ENCODE measurements around the gene GLT6D1. TPM values are rescaled to one million over a fixed set of nuclear protein-coding genes. Genes with fewer than 3 reads are reported as not detected.

The GLT6D1 gene
- total RNA-seq, 4 donors from 2014 or later, result not detected

DNA sequence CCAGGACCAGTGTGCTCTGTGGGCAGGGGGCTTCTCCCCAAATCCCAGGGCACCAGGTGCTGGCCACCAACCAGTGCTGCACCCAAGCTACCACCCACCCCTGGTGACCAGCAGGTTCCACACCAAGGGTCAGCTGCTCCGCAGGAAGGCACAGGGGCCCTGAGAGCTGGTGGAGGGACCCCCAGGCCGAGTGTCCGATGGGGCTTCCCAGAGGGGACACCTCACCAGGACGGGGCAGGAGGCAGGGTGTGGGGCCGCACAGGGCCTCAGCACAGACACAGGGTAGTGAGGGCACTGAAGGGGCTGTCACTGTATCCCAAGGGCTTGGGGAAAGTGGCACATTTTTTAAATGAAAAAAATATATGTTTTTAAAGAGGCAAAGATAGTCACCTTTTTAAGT, 41.8 kb upstream of the GLT6D1 start:
- TF ChIP-seq, protein P1, sequence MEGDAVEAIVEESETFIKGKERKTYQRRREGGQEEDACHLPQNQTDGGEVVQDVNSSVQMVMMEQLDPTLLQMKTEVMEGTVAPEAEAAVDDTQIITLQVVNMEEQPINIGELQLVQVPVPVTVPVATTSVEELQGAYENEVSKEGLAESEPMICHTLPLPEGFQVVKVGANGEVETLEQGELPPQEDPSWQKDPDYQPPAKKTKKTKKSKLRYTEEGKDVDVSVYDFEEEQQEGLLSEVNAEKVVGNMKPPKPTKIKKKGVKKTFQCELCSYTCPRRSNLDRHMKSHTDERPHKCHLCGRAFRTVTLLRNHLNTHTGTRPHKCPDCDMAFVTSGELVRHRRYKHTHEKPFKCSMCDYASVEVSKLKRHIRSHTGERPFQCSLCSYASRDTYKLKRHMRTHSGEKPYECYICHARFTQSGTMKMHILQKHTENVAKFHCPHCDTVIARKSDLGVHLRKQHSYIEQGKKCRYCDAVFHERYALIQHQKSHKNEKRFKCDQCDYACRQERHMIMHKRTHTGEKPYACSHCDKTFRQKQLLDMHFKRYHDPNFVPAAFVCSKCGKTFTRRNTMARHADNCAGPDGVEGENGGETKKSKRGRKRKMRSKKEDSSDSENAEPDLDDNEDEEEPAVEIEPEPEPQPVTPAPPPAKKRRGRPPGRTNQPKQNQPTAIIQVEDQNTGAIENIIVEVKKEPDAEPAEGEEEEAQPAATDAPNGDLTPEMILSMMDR (IDR thresholded peaks at IDR 0.05), result no peak
- Histone ChIP-seq H3K36me3 (no peaks in the 10 kb centered on the region), H3K27ac (no peak overlapping the region), H3K4me1 (no peaks in the 10 kb centered on the region), H3K4me3 (replicated peaks in 1 of 3) (no peak overlapping the region), H3K9me3 (no peaks in the 10 kb centered on the region), H3K27me3 (no peaks in the 10 kb centered on the region)
- intact Hi-C loops (cut with DNase I), result no loop called here
- no peak for DNase-seq
- whole genome bisulfite sequencing, 2 donors, result 84 to 91% methylated on average over 5 of the region's 5 CpGs

DNA sequence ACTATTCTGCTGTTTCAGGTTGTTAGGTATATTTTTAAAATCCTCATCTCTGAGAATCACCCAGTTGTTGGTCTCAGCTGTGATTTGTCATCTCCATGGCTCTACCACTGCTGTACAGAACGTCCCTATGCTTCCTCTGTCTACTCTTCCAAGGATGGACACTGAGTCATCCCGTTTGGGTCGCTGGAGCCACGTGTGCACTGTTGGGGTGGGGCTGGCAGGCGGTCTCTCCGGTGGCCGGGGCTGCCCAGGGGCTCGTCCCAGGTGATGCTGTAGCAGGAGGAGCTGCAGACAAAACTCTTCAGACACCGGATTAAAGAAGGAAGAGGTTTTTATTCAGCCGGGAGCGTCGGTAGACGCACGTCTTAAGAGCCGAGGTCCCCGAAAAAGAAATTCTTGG, 40.7 kb upstream of the GLT6D1 start:
- Histone ChIP-seq H3K36me3 (no peaks in the 10 kb centered on the region), H3K9me3 (no peaks in the 10 kb centered on the region), H3K4me3 (replicated peaks in 1 of 3) (no peak overlapping the region), H3K27me3 (no peaks in the 10 kb centered on the region), H3K27ac (no peak overlapping the region), H3K4me1 (no peaks in the 10 kb centered on the region)
- DNase-seq, result no peak
- TF ChIP-seq POLR2A (IDR thresholded peaks at IDR 0.05), result no peak
- TF ChIP-seq, protein P1 (IDR thresholded peaks at IDR 0.05), result no peak
- intact Hi-C loops (cut with DNase I), result no loop called here
- 67 to 71% methylated on average over 16 of the region's 16 CpGs for whole genome bisulfite sequencing, 2 donors

DNA sequence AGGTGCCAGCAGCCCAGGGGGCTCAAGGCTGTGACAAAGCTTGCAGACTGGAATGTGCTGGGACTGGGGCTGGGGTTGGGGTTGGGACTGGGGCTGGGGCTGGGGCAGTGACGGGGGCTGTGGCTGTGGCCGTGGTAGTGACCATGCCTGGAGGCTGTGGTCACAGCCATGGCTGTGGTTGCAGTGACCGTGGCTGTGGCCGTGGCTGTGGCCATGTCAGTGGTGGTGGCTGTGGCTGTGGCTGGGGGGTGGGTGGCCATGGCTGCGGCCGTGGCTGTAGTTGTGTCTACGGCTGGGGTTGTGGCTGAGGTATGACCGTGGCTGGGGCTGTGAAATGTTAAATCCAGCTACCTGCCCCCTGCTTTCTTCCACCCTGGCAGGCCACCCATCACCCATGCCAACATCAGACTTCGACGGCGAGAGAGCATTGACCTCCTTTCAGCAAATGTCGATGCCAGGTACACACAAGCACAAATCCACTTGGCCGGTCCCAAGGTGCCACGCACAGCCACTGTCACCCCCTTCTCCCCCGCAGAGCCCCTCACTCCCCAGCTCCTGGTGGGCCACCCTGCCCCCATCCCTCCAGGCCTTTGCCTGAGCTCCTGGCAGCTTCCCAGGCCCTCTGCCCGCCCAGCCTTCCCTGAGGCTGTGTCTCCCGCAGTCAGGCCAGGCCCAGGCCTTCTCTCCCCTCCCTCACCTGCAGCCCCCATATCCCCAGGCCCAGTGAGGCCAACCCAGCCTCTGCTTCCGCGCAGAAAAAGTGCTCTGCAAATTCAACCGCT, 39.1 kb upstream of the GLT6D1 start:
- Histone ChIP-seq H3K4me3 (replicated peaks in 1 of 3) (no peak overlapping the region), H3K27me3 (no peaks in the 10 kb centered on the region), H3K27ac (no peak overlapping the region), H3K36me3 (no peaks in the 10 kb centered on the region), H3K4me1 (no peaks in the 10 kb centered on the region), H3K9me3 (no peaks in the 10 kb centered on the region)
- DNase-seq, result no peak
- intact Hi-C loops (cut with DNase I), result no loop called here
- TF ChIP-seq, protein P1 (IDR thresholded peaks at IDR 0.05), result no peak
- TF ChIP-seq POLR2A (IDR thresholded peaks at IDR 0.05), result no peak
- 92% methylated on average over 16 to 18 of the region's 20 CpGs for WGBS, 2 donors

DNA sequence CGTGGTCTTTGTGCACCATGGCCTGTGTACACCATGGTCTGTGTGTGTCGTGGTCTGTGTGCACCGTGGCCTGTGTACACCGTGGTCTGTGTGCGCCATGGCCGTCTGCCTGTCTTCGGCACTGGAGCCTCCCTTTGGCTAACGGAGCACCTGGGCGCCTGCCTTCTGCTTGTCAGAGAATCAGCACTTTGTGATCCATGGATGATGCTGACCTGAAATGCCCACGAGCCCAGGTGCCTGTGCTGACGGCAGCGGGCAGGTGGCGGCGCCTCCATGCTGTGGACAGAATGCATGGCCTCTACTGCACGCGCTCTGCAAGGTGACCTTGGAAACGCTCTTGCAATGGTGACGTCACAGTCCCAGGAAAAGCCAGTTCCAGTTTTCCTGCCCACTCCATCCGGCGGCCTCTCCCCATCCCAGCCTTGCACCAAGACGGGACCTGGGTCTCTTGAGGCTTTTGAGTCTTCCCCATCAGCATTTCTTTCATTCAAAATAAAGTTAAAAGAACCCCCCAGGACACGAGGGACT, 38.4 kb upstream of the GLT6D1 start:
- Histone ChIP-seq H3K36me3 (no peaks in the 10 kb centered on the region), H3K27ac (no peak overlapping the region)

DNA sequence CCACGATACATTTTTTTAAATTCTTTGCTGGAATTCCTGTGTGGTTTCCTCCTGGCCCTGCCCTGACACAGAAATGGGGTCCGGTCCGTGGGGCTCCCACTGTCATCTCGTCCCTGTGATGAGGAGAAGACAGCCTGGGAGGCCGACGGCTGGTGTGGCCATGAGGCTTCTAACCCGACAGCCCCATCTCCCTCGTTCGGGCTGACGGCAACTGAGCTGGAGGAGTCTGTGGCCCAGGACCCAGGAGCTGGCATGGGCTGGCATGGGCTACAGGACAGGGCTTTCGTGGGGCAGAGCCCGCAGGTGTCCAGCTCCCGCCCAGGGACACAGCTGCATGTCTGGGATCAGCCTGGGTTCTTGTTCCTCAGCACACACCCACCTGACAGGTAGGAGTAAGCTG, 37.6 kb upstream of the GLT6D1 start:
- Histone ChIP-seq H3K9me3 (no peaks in the 10 kb centered on the region), H3K4me3 (replicated peaks in 1 of 3) (no peak overlapping the region), H3K4me1 (no peaks in the 10 kb centered on the region), H3K27ac (no peak overlapping the region), H3K27me3 (no peaks in the 10 kb centered on the region), H3K36me3 (no peaks in the 10 kb centered on the region)
- WGBS, 2 donors, result 83% methylated on average over 7 of the region's 13 CpGs
- DNase-seq, result no peak
- intact Hi-C loops (cut with DNase I), result no loop called here
- no peak for TF ChIP-seq POLR2A (IDR thresholded peaks at IDR 0.05)
- TF ChIP-seq, protein P1 (IDR thresholded peaks at IDR 0.05), result no peak

More for the DNA sequence above, 38.4 kb upstream of the GLT6D1 start:
- intact Hi-C loops (cut with DNase I), result no loop called here
- Histone ChIP-seq H3K4me3 (replicated peaks in 1 of 3) (no peak overlapping the region), H3K9me3 (no peaks in the 10 kb centered on the region), H3K27me3 (no peaks in the 10 kb centered on the region), H3K4me1 (no peaks in the 10 kb centered on the region)
- WGBS, 2 donors, result 82 to 85% methylated on average over 22 of the region's 22 CpGs
- DNase-seq, result no peak
- TF ChIP-seq, protein P1 (IDR thresholded peaks at IDR 0.05), result no peak
- no peak for TF ChIP-seq POLR2A (IDR thresholded peaks at IDR 0.05)
